Effector memory CD4-positive, alpha-beta T cell (primary cell): Measurements from ENCODE around the gene CWC22.

ENCODE experiments used
- DNase-seq, 3 donors: peaks; one replicate each; pipeline ENCODE4 v3.0.0-alpha.2; 2020
- H3K27ac ChIP-seq: 2 replicates; pipeline ENCODE4 v1.7.0; 2013; ENCODE audit warnings: mild to moderate bottlenecking, low read length, moderate library complexity; ENCODE audit not compliant: insufficient read depth, poor library complexity, severe bottlenecking
- H3K27me3 ChIP-seq: replicated peaks from 2 replicates; pipeline ENCODE4 v1.7.0; 2013; ENCODE audit warnings: mild to moderate bottlenecking, low read length; ENCODE audit not compliant: insufficient read depth, control insufficient read depth, poor library complexity, severe bottlenecking
- H3K36me3 ChIP-seq: 2 replicates; pipeline ENCODE4 v1.7.0; 2013; ENCODE audit warnings: mild to moderate bottlenecking, low read length, moderate library complexity; ENCODE audit not compliant: control insufficient read depth, insufficient read depth
- H3K4me1 ChIP-seq: 2 replicates; pipeline ENCODE4 v1.7.0; 2013; ENCODE audit warnings: low read length, mild to moderate bottlenecking; ENCODE audit not compliant: control insufficient read depth, insufficient read depth, poor library complexity, severe bottlenecking
- H3K4me3 ChIP-seq: 2 replicates; pipeline ENCODE4 v1.7.0; 2013; ENCODE audit warnings: low read length, low read depth, mild to moderate bottlenecking; ENCODE audit not compliant: insufficient read depth, poor library complexity, severe bottlenecking
- H3K9me3 ChIP-seq: 2 replicates; pipeline ENCODE4 v1.7.0; 2013; ENCODE audit warnings: mild to moderate bottlenecking, low read length, moderate library complexity; ENCODE audit not compliant: control insufficient read depth

Gene CWC22

DNA sequence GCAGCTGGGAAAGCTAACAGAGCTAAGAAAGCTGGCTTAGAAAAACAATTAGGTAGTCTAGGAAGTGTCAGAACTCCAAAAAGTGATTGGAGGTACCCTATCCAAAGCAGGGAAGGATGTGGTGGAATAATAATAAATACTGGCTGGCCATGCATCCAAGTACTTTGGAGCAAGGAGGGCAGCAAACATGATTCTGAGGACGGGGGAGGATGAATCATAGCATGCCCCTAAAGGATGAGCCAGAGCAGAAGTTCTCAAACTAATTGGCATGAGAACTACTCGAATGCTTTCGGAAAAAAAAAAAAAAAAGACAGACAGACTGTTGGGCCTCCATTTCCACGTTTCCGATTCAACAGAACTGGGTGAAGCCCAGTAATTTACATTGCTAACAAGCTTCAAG, 2.4 kb downstream of the CWC22 start:
- H3K27ac ChIP-seq, result no peak overlapping the region
- no peak overlapping the region for H3K4me3 ChIP-seq
- H3K36me3 ChIP-seq, result no peaks in the 10 kb centered on the region
- peaks cover 9% of the 10 kb centered on the region for H3K4me1 ChIP-seq
- no peaks in the 10 kb centered on the region for H3K27me3 ChIP-seq
- DNase-seq, result no peak
- no peaks in the 10 kb centered on the region for H3K9me3 ChIP-seq

DNA sequence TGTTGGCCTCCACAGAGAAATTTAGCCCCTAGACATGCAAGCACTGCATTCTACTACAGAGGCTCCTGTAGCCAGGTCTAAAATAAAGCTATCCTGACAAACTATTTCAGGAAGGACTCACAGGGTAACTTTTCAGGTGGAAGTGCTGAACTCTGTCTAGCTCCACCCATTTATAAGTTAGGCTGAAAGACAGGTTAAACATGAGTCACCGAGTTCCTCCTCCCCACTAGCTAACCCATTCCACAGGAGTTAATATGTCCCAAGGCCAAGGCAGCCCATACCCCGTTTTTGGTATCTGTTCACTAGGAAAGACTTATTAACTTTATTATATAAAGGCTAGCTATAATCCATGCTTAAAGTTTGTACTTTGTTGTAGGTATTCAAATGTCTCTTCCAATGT, 3.5 kb downstream of the CWC22 start:
- H3K9me3 ChIP-seq, result no peaks in the 10 kb centered on the region
- H3K27me3 ChIP-seq, result no peaks in the 10 kb centered on the region
- no peak overlapping the region for H3K27ac ChIP-seq
- H3K36me3 ChIP-seq, result no peaks in the 10 kb centered on the region
- DNase-seq, result no peak
- peaks cover 9% of the 10 kb centered on the region for H3K4me1 ChIP-seq
- H3K4me3 ChIP-seq, result no peak overlapping the region

DNA sequence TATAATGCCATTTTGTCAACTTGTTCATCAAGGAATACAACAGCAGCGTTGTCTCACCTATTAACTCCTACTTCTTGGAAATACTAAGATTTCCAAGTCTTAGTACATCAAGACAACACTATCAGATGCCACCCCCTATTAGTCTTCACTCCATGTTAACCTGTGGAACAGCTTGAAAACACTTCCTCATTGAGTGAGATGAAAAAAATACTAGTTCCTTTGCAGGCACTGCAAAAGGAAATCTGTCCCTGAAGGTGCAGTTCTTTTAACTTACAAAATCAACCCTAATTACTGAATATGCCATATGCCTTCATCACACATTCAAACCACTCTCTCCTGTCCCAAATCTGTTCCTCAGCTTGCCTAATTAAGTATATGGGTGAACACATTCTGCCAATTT, 4.0 kb downstream of the CWC22 start:
- Histone ChIP-seq H3K4me3 (no peak overlapping the region), H3K9me3 (no peaks in the 10 kb centered on the region), H3K4me1 (peaks cover 9% of the 10 kb centered on the region), H3K27ac (no peak overlapping the region), H3K27me3 (no peaks in the 10 kb centered on the region), H3K36me3 (no peaks in the 10 kb centered on the region)
- no peak for DNase-seq

DNA sequence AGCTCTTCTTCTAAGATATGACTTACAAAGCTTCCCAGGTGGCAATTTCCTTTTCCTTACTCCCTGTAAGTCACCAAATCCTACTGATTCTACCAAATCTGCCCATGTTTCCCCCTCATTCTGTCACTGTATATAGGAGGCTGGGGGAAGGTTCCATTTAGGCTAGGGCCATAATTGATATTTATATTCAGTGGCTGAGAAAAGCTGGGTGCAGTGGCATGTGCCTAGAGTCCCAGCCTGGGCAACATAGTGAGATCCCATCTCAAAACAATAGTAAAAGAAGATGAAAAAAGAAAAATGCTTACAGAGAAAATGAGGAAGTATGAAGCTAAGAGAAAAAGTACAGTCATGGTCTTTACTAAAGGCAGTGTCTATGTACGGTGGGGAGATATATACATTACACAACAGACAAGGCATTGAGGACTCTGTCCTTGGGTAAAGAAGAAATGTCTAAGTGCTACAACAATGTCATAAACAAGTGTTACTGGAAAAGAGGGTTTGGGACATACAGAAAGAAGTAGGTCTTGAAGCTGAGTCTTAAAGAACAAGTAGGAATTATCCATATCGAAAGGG, 4.8 kb downstream of the CWC22 start:
- H3K36me3 ChIP-seq, result no peaks in the 10 kb centered on the region
- no peaks in the 10 kb centered on the region for H3K9me3 ChIP-seq
- DNase-seq, result no peak
- peaks cover 9% of the 10 kb centered on the region for H3K4me1 ChIP-seq
- H3K4me3 ChIP-seq, result no peak overlapping the region
- no peaks in the 10 kb centered on the region for H3K27me3 ChIP-seq
- no peak overlapping the region for H3K27ac ChIP-seq

DNA sequence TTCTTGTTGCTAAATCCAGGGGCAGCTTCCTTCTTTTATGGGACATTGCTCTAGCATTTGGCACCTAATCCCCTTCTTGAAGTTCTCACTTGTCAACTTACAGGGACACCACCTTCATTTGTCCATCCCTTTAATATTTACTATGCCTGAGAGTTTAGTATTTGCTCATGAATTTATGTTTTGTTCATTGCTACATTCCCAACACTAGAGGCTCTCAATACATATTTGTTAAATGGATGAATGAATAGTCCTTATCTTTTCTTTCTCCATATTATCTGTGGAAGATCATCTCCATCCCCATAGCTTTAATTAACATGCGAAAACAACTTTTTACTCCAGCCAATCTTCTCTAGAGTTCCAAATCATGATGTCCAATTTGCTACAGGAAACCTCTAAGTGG, 5.4 kb downstream of the CWC22 start:
- Histone ChIP-seq H3K9me3 (no peaks in the 10 kb centered on the region), H3K36me3 (no peaks in the 10 kb centered on the region), H3K4me1 (peaks cover 9% of the 10 kb centered on the region), H3K27ac (no peak overlapping the region), H3K27me3 (no peaks in the 10 kb centered on the region), H3K4me3 (no peak overlapping the region)
- no peak for DNase-seq

DNA sequence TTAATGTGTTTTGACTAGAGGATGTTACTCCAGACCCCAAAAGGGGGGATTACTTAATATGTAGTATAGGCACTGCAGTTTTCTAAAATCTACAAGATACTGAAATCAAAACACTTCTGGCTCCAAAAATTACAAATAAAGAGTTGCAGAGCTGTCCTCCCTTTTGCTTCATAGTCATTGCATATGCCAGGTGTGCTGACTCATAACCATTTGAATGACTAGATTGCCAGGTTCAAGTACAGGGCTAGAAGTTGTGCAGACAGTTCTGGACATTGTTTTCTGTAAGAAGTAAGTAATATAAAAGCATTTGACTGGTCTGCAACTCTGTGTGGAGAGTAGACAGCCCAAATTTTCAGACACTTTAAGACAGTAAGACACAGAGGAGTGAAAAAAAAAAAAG, 6.7 kb downstream of the CWC22 start:
- no peak for DNase-seq
- Histone ChIP-seq H3K27ac (no peak overlapping the region), H3K4me1 (no peaks in the 10 kb centered on the region), H3K4me3 (no peak overlapping the region), H3K9me3 (no peaks in the 10 kb centered on the region), H3K36me3 (no peaks in the 10 kb centered on the region), H3K27me3 (no peaks in the 10 kb centered on the region)

DNA sequence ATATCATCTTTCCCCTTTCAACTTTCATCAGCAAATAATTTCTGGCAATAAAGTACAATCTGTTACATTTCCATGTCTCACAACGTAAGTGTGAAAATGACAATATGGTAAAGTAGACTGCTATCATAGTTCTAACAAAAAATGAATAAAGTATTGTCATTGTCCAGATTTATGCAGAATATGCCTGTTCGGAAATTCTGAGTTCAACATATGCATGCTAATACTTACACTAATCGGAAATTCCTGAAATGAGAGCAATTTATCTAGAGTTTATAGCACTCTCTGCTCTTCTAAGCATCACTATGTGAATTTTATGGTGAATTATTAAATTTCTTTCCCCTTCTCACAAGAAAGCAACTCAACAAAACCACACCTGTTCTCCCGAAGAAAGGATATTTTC, 8.1 kb downstream of the CWC22 start:
- Histone ChIP-seq H3K4me3 (no peak overlapping the region), H3K36me3 (no peaks in the 10 kb centered on the region), H3K4me1 (no peaks in the 10 kb centered on the region), H3K27me3 (no peaks in the 10 kb centered on the region), H3K9me3 (no peaks in the 10 kb centered on the region), H3K27ac (no peak overlapping the region)
- no peak for DNase-seq

DNA sequence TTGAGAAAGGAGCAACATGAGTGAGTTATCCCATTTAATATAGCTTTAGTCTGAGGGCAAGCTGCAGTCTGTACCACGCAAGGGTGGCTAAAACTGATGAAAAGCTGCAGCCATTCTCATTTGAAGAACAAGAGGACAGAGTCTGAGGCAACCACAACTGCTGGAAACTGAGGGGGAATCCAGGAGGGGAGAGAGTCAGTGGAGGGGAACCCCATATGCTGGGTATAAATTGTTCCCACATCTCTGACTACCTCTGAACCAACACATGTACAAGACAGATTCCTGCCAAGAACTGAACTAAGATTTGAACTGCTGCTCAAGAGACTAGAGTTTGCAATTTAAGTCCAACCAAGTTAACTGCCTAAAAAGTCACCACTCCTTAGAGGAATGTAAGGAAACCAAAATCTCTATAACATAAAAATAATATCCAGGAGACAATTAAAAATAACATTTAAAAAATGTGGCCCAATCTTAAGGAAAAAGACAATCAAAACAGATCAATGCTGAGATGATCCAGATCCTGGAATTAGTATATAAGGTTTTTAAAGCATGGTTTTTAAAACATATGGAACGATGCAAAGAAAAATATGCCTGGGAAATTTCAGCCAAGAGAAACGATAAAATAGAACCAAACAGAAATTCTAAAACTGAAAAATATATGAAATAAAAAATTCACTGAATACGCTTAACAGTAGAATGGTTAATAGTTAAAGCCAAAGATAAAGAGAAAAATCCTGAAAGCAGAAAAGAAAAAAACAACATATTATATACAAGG, 11.2 kb downstream of the CWC22 start:
- no peak overlapping the region for H3K4me3 ChIP-seq
- no peaks in the 10 kb centered on the region for H3K9me3 ChIP-seq
- H3K27ac ChIP-seq, result no peak overlapping the region
- H3K36me3 ChIP-seq, result peaks cover 12% of the 10 kb centered on the region
- peaks cover 4% of the 10 kb centered on the region for H3K4me1 ChIP-seq
- no peaks in the 10 kb centered on the region for H3K27me3 ChIP-seq
- no peak for DNase-seq

DNA sequence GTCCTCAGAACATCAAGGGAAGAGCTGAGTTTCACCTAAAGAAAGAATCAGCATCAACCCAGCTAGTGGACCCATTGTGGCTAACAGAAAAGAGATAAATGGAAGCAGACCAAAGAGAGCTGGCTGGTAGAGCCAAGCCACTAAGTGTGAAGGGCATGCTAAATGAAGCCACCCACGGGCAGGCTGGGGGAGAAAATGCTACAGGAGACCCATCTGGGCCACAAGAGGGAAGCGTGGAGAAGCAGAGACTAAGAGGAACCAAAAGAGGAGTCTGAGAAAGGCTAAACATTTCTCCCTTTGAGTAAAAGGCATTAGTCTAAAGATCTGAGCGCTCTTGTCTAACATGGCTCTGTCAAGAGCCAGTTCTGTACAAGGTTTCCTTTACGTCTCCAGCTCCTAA, 15.8 kb downstream of the CWC22 start:
- Histone ChIP-seq H3K9me3 (no peaks in the 10 kb centered on the region), H3K4me3 (no peak overlapping the region), H3K36me3 (peaks cover 39% of the 10 kb centered on the region), H3K27ac (no peak overlapping the region), H3K27me3 (no peaks in the 10 kb centered on the region), H3K4me1 (peaks cover 4% of the 10 kb centered on the region)
- no peak for DNase-seq

DNA sequence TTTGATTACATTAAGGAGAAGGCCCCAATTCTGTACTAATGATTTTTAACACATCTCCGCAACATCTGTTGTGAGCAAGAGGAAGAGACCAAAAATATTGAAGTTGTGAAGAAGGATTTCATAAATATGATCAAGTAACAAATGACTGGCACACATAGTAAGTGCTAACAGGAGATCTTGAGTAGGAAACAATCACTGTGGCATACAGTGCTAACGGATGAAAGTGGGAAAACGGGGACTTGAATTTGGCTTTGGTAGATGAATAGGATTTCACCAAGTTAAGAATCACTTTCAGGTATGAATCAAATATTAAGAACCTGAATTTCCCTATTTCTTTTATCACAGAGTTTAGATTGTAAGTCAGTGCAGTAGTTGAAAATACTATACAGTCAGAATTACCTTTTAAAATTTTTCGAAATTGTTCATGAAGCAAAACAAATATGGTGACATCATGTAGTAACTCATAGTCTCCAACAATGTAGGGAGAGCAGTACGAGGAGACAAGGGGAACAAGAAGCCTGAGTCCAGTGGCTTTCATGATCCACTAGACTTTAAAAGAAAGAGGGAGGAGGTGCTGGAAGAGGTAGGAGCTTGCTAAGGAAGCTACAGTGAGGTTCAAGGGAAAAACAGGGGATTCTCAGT, 16.3 kb downstream of the CWC22 start:
- Histone ChIP-seq H3K4me1 (peaks cover 4% of the 10 kb centered on the region), H3K4me3 (no peak overlapping the region), H3K9me3 (no peaks in the 10 kb centered on the region), H3K36me3 (peaks cover 45% of the 10 kb centered on the region), H3K27me3 (no peaks in the 10 kb centered on the region), H3K27ac (no peak overlapping the region)
- no peak for DNase-seq
